ENCODE data around the gene CFAP90.
A peak's percentile ranks its signal among the peaks of the same experiment; 100 is the strongest.

The CFAP90 gene, protein sequence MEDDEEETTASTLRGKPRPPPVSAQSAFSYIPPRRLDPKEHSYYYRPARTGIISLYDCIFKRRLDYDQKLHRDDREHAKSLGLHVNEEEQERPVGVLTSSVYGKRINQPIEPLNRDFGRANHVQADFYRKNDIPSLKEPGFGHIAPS

GRCh38 chr5:7850395-7851239 lies at the start of gene CFAP90:
Gene CFAP90, minus strand, starts transcription at chr5:7851133. Its CDS starts 112 bp downstream, at chr5:7851021.
- DNase-seq = peak; percentile 22

DNA sequence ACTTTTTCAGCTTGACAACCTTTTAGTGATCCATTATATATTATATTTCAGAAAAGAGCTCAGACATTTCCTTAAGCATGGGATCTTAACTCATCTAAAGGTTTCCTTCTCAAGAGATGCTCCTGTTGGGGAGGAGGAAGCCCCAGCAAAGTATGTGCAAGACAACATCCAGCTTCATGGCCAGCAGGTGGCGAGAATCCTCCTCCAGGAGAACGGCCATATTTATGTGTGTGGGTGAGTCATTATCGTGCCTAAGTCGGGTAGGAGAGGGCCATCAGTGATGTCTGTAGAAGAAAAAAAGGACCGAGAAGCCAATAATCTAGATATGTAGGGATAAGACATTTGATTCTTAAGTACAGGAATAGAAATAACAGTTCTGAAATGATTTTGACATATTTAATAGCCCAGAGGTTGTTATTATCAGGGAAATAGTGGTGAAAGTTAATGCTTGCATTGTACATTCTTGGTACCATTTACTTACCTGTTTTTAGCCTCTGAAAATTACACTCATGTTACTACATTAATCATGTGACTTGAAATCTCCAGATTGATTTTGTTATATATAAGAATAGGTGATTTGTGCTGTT lies 46.2 kb upstream of the CFAP90 start:
- peak; percentile 27 for DNase-seq

GRCh38 chr5:7894860-7895259 lies 43.9 kb upstream of the CFAP90 start:
- no peak for DNase-seq

DNA sequence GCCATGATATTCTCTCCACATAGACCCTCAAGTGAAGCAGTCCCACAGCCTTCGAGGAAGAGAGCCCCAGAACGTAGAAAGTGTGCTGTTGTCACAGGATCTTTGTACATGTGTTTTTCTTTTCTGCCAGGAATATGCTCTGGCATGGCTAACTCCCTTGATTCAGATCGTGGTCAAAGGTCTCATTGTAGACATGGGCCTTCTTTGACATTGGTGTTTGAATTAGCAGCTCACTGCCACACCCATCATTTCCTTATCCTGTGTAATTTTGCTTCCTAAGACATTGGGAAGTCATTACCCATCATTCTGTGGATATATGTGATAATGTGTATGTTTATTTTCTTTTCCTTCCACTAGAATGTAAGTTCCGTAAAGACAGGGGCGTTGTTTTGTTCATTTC lies 43.5 kb upstream of the CFAP90 start:
- no peak for DNase-seq

GRCh38 chr5:7888901-7889300 lies 38.0 kb upstream of the CFAP90 start:
- DNase-seq = no peak

GRCh38 chr5:7886849-7887475 lies 36.0 kb upstream of the CFAP90 start:
- no peak for DNase-seq

GRCh38 chr5:7884491-7885267 lies 33.7 kb upstream of the CFAP90 start:
- DNase-seq = no peak

GRCh38 chr5:7882926-7883325 lies 32.0 kb upstream of the CFAP90 start:
- no peak for DNase-seq

GRCh38 chr5:7881816-7882215 lies 30.9 kb upstream of the CFAP90 start:
- no peak for DNase-seq

- DNase-seq = no peak
Observed at GRCh38 chr5:7881091-7881490, 30.2 kb upstream of the CFAP90 start.

DNA sequence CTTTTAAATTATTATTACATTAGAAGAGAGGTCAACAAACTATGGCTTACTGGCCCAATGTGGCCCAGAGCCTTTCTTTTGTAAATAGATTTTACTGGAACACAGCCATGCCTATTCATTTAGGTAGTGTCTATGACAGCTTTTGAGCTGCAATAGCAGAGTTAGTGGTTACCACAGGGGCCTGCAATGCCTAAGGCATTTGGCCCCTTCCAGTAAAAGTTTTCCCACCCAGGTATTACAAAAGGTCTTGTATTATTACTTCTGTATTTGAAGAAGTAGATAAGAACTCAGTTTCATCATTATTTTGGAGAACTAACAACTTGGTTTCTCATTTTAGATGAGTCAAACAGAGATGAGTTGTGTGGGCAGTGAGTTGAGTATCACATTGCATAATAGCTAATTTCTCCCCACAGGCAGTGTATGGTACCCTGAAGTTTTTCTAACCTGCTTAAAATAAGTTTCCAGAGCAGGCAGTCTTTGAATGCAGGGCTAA lies 27.5 kb upstream of the CFAP90 start:
- DNase-seq = no peak

DNA sequence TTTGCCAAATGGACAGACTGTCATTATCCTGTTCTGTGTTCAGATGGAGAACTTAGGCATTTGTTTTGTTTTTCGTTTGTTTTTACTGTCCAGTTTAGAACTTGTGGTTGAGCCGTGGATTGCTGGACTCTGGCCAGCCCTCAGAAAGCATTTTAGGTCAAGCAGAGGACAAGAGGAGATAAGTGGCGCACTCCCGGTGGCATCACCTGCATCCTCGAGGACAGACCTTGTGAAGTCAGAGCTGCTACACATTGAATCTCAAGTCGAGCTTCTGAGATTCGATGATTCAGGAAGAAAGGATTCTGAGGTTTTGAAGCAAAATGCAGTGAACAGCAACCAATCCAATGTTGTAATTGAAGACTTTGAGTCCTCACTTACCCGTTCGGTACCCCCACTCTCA lies 26.9 kb upstream of the CFAP90 start:
- DNase-seq = no peak

DNA sequence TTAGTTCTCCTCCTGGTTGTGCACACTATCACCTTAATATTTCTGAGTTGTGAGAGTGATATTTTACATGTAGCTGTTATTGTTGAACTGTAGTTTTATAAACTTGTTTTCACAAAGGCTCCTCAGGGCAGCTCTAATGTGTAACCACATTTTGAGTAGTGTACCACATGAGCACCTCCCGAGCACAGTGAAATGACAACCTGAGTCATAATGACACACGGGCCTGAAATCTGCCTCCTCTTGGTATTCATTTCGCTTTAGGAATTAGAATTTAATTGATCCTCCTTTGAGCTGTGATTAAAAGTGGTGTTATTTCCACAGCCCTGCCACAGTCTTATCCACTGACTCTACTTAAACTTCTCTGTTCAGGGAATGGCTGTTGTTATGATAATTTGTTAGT lies 25.9 kb upstream of the CFAP90 start:
- no peak for DNase-seq

DNA sequence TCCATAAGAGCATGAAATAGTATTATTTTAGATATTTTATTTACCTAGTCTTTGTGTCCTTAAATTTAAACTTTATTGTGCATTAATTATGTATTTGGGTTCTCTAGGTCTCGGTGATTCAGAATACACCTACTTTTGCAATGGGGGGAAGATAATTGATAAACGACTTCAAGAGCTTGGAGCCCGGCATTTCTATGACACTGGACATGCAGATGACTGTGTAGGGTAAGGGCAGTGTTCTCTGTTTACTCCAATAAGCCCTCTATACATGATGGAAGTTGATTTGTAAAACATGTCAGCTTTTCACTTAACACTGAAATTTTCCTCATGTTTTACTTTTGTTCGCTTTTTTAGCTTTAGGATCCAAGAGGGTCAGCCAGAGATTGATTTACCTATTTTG lies 24.2 kb upstream of the CFAP90 start:
- no peak for DNase-seq

- DNase-seq = no peak
Observed at GRCh38 chr5:7874639-7875038, 23.7 kb upstream of the CFAP90 start.

DNA sequence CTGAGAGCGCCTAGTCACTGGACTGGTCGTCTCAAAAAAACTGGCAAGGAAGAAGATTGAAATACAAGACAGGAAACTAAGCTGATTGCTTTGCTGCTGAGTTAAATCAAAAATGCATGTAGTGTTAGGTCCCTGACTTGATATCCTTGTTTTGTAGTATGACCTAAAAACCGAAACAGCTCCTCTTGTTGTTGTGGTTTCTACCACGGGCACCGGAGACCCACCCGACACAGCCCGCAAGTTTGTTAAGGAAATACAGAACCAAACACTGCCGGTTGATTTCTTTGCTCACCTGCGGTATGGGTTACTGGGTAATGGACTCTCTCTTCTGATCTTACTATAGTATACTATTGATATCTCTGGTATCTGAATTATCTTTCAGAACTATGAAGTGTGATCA lies 22.3 kb upstream of the CFAP90 start:
- no peak for DNase-seq

DNA sequence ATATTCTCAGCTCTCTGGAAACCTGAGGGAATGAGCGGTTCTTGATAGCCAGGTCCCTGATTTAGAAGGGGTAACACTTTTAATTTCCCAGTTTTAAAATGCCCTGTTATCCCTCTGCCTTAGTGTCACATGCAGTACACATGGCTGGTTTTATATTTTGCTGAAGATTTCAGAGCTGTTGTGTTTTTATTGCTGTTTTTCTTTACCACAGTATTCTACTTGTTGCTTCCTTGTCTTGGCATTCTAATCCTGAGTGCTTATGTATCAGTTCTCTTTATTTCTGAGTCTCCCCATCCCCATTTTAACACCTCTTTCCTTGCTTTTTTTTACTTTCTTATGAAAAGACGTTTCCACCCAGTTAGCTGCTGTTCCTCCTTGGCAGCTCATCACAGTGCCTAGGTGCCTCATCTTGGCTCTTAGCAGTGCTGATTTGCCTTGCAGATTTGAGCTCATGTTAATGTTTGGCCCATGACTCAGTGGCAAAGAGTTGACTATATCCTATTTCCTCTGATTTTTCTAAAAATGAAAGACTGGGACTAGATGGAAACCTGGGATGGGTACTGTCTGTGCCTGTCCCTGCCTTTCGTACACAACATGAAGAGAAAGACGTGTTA lies 21.7 kb upstream of the CFAP90 start:
- DNase-seq = no peak

DNA sequence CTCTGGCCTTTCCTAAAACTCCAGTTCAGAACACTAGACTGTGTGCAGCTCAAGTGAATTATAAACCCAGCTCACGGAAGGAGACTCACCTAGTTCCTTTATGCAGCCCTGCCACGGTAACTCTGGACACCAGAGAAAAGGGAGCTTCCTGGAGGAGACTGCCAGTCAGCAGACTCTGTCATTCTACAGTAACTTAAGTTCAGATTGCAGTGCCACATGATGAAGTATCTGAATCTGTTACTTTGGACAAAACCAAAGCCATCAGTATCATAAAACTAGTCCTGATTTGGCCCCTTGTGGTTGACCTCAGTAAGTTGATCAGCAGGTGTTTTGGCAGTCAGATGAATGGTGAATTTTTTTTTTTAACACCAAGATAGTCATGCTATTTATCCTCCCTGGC lies 20.7 kb upstream of the CFAP90 start:
- no peak for DNase-seq

DNA sequence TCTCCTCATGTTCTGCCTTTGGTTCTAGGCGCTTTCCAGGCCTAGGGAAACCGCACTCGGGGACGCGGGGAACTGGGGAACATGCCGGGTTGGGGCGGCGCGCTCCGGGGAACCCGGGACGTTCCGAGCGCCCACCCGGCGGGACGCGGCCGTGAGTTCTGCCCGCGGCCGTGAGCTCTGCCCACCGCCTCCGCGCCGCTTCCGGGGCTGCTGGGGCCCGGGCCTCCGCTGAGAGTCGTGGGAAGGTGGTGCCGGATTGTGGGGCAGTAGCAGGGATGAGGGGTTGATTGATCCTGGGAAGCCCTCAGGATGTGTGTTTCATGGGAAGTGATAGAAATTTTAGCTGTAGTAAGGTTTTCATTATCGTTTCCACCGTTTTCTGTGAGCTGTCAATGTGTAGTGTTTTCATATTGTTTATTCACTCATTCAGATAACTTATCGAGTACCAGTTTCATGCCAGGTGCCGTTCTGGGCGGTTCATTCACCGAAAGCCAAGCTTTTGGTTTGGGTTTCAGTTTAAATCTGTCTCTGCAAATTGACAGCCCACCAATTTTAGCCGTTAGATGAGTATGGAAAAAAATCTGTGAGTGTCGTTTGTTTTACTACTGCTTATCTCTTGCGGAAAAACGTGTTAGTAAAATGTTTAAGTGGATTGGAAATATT lies 18.7 kb upstream of the CFAP90 start:
- DNase-seq = peak; percentile 41

DNA sequence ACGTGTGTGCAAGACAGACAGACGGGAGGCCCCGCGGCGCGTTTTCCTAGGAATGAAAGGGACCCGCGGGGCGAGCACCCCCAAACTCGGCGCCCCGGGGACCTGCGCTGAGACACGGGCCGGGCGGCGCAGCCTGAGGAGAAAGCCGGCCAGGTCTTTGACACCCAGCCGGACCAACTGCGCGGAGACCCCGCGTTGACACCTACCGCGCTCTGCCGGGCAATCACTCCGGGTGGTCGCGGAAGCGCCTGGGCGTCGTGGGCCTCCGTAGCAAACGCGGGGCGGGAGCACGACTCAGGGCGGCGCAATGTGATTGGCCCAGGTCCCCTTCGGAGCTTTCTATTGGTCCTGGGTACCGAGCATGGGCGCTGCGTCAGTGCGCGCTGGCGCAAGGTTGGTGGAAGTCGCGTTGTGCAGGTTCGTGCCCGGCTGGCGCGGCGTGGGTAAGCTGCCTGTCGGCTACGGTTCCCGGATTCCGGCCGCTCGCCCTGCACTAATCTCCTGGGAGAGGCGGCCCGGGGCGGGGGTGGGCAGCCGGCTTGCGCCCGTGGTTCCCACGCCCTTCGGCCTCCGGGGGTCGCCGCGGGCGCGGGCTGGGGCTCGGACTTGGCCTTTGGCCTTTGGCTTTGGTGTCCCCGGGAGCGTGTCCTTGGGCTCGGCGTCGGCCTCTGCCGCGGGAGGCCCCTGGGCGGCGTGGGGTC lies 18.0 kb upstream of the CFAP90 start, which contains the start of the genes FASTKD3 and MTRR:
TSS of gene FASTKD3 (minus strand) at position 259 of the 701 bp plus-strand sequence. CDS start 948 bp downstream, outside the sequence.
TSS of gene MTRR (plus strand) at position 376 of the 701 bp plus-strand sequence. CDS start 1,647 bp downstream, outside the sequence.
- peak; percentile 89 for DNase-seq

GRCh38 chr5:7868427-7868772 lies 17.5 kb upstream of the CFAP90 start:
- DNase-seq = no peak

Measured in stimulated activated CD4-positive, alpha-beta T cell treated with anti-CD3 and anti-CD28 coated beads, Interleukin-4, amount 100 ng/mL, for 1 hour (primary cell).